Esophagus squamous epithelium (tissue), 5 donors: ENCODE measurements around the gene PSMD5. TPM values are rescaled to one million over a fixed set of nuclear protein-coding genes. Genes with fewer than 3 reads are reported as not detected.
A peak's percentile ranks its signal among the peaks of the same experiment; 100 is the strongest.

Experiments
- DNase-seq: peaks from one replicate; lab custom pipeline; 2025; lab: John Stamatoyannopoulos, UW
- H3K27ac ChIP-seq, 4 donors: fragments of 200-600 bp; sonication (generic); one replicate each; pipeline ENCODE4 v1.5.1; 2016 to 2019; ENCODE audit warnings: mild to moderate bottlenecking in 1 of 4
- H3K27me3 ChIP-seq, 4 donors: fragments of 200-600 bp; sonication (generic); 1 replicate in 3 of 4; 2 replicates in 1 of 4; pipeline versions ENCODE4 v1.5.1 to v1.6.0; 2017 to 2021; ENCODE audit warnings: antibody characterized with exemption in 1 of 4
- H3K36me3 ChIP-seq, 3 donors: fragments of 200-600 bp; sonication (generic); one replicate each; pipeline ENCODE4 v1.5.1; 2016 to 2019
- H3K4me1 ChIP-seq, 3 donors: fragments of 200-600 bp; sonication (generic); one replicate each; pipeline ENCODE4 v1.5.1; 2017 to 2019
- H3K4me3 ChIP-seq, 4 donors: fragments of 200-600 bp; sonication (generic); 1 replicate in 3 of 4; 2 replicates in 1 of 4; pipeline ENCODE4 v1.5.1; 2016 to 2019; ENCODE audit warnings: mild to moderate bottlenecking in 2 of 4, moderate library complexity in 1 of 4
- H3K9me3 ChIP-seq, 3 donors: fragments of 200-600 bp; sonication (generic); one replicate each; pipeline ENCODE4 v1.5.1; 2016 to 2019
- POLR2A ChIP-seq, 4 donors: fragments of 450-650 bp; IDR thresholded peaks; one replicate each; pipeline ENCODE4 v1.6.1; 2017; ENCODE audit warnings: antibody characterized with exemption in 4 of 4, mild to moderate bottlenecking in 4 of 4, moderate library complexity in 3 of 4
- WGBS, 2 donors: methylation state at CpG; one replicate each; pipeline ENCODE4 v1.1.5; 2018; 5-methylcytosine and 5-hydroxymethylcytosine counted together
- intact Hi-C: fragments of 100-400 bp; cut with DNase I; formaldehyde crosslinking; loops from one replicate; pipeline ENCODE4 v1.15.0; 2022
- total RNA-seq, 4 donors: library from RNA; depleted of rRNA; stranded (reverse); fragments of >200 nt; gene quantifications; one replicate each; pipeline ENCODE4 v1.1.0, GENCODE V29; 2016
- TF ChIP-seq, protein P1 (sequence below), 6 experiments: fragments of 450-650 bp in 4 of 6; fragments of 200-600 bp in 2 of 6; sonication (generic) in 2 of 6; IDR thresholded peaks; one replicate each; pipeline ENCODE4 v1.5.1; 2016 to 2019; ENCODE audit warnings: antibody characterized with exemption in 6 of 6, mild to moderate bottlenecking in 4 of 6, moderate library complexity in 4 of 6
- donor health status: DM: yes; HTN: yes; CAD: no.

Gene PSMD5
- total RNA-seq: 10 to 100 TPM; 21.4 to 35.3 (median 33.3) TPM

DNA sequence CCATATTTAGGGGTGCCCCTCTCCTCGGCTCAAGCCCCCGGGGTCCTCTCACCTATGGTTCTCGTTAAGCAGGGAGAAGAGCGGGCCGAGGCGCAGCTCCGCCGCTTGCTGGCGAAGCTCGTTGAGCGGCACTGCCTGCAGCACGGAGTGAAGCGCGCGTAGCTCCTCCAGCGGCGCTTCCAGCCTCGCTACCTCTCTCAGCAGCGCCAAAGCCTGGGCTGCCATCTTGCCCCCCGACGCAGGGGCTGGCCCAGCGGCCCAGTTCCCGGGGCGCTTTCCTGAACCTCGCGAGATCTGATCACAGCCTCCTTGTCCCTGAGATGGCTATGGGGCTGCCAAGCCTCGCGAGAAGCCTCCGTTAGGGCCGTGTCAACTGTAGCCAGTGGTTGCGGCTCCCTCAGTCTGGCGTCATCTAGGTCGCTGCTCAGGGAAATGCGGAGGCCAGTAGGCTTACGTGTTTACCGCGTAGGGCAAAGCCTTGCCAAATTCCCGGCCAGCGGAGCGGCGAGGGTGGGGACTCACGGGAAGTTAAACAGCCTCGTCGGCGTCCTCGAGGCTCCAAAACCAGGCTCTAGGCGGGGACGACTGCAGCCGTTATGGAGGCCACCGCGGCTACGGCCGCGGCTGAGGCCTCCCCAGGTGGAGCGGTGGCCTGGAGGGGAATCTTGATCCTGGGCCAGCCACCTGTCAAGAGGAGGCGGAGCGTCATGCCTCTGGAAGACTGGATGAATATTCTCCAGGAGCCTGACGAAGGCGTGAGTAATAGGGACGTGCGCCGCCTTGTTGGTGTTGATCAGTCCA is at the start of gene PSMD5:
Gene PSMD5 (minus strand): TSS at position 238 of the 801 bp plus-strand sequence. CDS start 13 bp downstream, at position 225.
- no peaks in the 10 kb centered on the region for H3K27me3 ChIP-seq
- H3K27ac ChIP-seq: peak within 1 kb of the TSS; percentile 88 to 98 (median 96)
- intact Hi-C loops: no loop called here
- peaks cover 7 to 67% (median 14%) of the 10 kb centered on the region in 3 donors for H3K4me1 ChIP-seq
- H3K4me3 ChIP-seq: peak within 1 kb of the TSS; percentile 72 to 93 (median 86)
- H3K36me3 ChIP-seq: peaks cover 0 to 47% (median 0%) of the 10 kb centered on the region in 3 donors
- peak in 2 of 4 donors; percentile 81 to 87 for TF ChIP-seq POLR2A (IDR thresholded peaks at IDR 0.05)
- TF ChIP-seq, protein P1, sequence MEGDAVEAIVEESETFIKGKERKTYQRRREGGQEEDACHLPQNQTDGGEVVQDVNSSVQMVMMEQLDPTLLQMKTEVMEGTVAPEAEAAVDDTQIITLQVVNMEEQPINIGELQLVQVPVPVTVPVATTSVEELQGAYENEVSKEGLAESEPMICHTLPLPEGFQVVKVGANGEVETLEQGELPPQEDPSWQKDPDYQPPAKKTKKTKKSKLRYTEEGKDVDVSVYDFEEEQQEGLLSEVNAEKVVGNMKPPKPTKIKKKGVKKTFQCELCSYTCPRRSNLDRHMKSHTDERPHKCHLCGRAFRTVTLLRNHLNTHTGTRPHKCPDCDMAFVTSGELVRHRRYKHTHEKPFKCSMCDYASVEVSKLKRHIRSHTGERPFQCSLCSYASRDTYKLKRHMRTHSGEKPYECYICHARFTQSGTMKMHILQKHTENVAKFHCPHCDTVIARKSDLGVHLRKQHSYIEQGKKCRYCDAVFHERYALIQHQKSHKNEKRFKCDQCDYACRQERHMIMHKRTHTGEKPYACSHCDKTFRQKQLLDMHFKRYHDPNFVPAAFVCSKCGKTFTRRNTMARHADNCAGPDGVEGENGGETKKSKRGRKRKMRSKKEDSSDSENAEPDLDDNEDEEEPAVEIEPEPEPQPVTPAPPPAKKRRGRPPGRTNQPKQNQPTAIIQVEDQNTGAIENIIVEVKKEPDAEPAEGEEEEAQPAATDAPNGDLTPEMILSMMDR (IDR thresholded peaks at IDR 0.05): peak in 1 of 6 experiments; percentile 18
- WGBS, 2 donors: 0 to 1% methylated on average over 1 to 23 of the region's 62 CpGs
- peak; percentile 97 for DNase-seq
- H3K9me3 ChIP-seq: no peaks in the 10 kb centered on the region

DNA sequence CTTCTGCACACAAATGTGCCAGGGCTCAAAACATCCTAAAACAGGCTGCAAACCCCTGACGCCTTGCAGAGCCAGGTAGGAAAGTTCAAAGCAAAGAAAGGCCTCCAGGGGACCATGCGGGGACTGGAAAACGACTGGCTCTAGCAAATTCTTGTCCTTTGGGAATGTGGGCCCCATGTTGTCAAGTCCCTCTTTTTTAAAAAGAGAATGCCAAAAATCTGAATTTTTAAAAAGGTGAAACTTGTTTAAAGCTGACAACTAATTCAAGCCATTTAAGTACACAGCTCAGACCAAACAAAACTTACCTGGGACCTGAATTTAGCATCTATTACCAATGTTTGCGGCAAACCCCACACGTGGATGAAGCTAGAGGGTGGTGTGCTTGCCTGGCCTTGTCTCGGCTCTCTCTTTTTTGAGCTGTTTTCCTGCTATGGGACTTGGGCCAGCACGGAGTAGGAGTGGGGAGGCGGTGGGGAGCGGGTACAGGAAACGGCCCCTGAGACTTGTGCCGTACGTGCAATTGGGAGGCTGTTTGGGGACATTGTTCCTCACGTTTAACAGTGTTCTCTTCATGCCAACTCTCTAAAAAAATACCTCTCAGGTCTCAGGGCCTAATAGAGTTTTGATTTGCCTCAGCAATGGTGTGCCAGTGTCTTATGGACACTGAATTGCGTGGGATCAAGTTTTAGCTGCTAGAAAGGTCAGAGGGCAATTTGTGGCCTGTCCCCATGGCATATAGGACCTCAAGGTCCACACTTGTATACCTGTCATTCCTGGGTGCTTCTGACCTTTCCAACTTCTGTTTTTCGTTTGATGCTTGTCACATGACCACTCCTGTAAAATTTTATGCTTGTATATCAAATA is 49.4 kb upstream of the PSMD5 start:
- H3K9me3 ChIP-seq: no peaks in the 10 kb centered on the region
- intact Hi-C loops: no loop called here
- no peaks in the 10 kb centered on the region for H3K27me3 ChIP-seq
- no peak for DNase-seq
- TF ChIP-seq, protein P1 (IDR thresholded peaks at IDR 0.05): no peak
- no peak for TF ChIP-seq POLR2A (IDR thresholded peaks at IDR 0.05)
- H3K4me3 ChIP-seq: no peak overlapping the region
- H3K4me1 ChIP-seq: peaks cover 10 to 61% (median 23%) of the 10 kb centered on the region in 3 donors
- 54 to 58% methylated on average over 14 to 15 of the region's 15 CpGs for WGBS, 2 donors
- H3K36me3 ChIP-seq: no peaks in the 10 kb centered on the region
- peak overlapping the region; percentile 30 to 90 (median 82) for H3K27ac ChIP-seq

- intact Hi-C loops: no loop called here
- Histone ChIP-seq H3K27ac (peak overlapping the region; percentile 46 to 90 (median 82)), H3K4me1 (peaks cover 5 to 62% (median 20%) of the 10 kb centered on the region in 3 donors), H3K27me3 (no peaks in the 10 kb centered on the region), H3K4me3 (no peak overlapping the region), H3K9me3 (no peaks in the 10 kb centered on the region), H3K36me3 (no peaks in the 10 kb centered on the region)
- 75 to 76% methylated on average over 7 to 9 of the region's 10 CpGs for WGBS, 2 donors
- no peak for DNase-seq
- no peak for TF ChIP-seq POLR2A (IDR thresholded peaks at IDR 0.05)
- TF ChIP-seq, protein P1 (IDR thresholded peaks at IDR 0.05): no peak
These were observed 48.6 kb upstream of the PSMD5 start for GRCh38 chr9:120891245-120891883.

GRCh38 chr9:120890320-120891244 is 47.9 kb upstream of the PSMD5 start:
- 65 to 73% methylated on average over 11 to 13 of the region's 14 CpGs for WGBS, 2 donors
- intact Hi-C loops: no loop called here
- TF ChIP-seq POLR2A (IDR thresholded peaks at IDR 0.05): no peak
- TF ChIP-seq, protein P1 (IDR thresholded peaks at IDR 0.05): no peak
- H3K4me3 ChIP-seq: no peak overlapping the region
- DNase-seq: no peak
- no peaks in the 10 kb centered on the region for H3K36me3 ChIP-seq
- peak overlapping the region; percentile 46 to 90 (median 82) for H3K27ac ChIP-seq
- H3K9me3 ChIP-seq: no peaks in the 10 kb centered on the region
- peaks cover 5 to 62% (median 21%) of the 10 kb centered on the region in 3 donors for H3K4me1 ChIP-seq
- H3K27me3 ChIP-seq: no peaks in the 10 kb centered on the region
